Non-pigmented ciliary epithelial cell (primary cell): ENCODE measurements around the gene ARSG.
"Not testable (repeated sequence)": the region's sequence is repeated elsewhere in the genome, so short reads cannot be mapped to it uniquely, and the experiment has no call there.

Source experiments
- DNase-seq: peaks from one replicate; pipeline ENCODE4 v3.0.0-alpha.2; 2010; ENCODE audit warnings: low read depth

The ARSG gene

GRCh38 chr17:68306819-68307218 lies 15.5 kb downstream of the ARSG start:
- no peak for DNase-seq

GRCh38 chr17:68307443-68307842 lies 16.1 kb downstream of the ARSG start:
- DNase-seq = no peak

GRCh38 chr17:68308486-68308885 lies 17.2 kb downstream of the ARSG start:
- not testable (repeated sequence) for DNase-seq

- DNase-seq = not testable (repeated sequence)
These were observed 17.9 kb downstream of the ARSG start for GRCh38 chr17:68309066-68309670.

- no peak for DNase-seq
These were observed 18.9 kb downstream of the ARSG start for GRCh38 chr17:68310152-68310551.

GRCh38 chr17:68314916-68315535 lies 23.7 kb downstream of the ARSG start:
- no peak for DNase-seq

GRCh38 chr17:68315930-68316329 lies 24.6 kb downstream of the ARSG start:
- DNase-seq = no peak

- no peak for DNase-seq
These were observed 26.2 kb downstream of the ARSG start for GRCh38 chr17:68317458-68317857.

GRCh38 chr17:68318103-68318991 lies 27.1 kb downstream of the ARSG start:
- DNase-seq = peak; percentile 19

- no peak for DNase-seq
These were observed 28.3 kb downstream of the ARSG start for GRCh38 chr17:68319410-68320162.

- no peak for DNase-seq
These were observed 29.1 kb downstream of the ARSG start for GRCh38 chr17:68320311-68320865.

GRCh38 chr17:68320943-68321555 lies 29.8 kb downstream of the ARSG start:
- DNase-seq = no peak

- DNase-seq = no peak
These were observed 30.3 kb downstream of the ARSG start for GRCh38 chr17:68321556-68321954.

GRCh38 chr17:68322630-68323029 lies 31.3 kb downstream of the ARSG start:
- DNase-seq = no peak

- no peak for DNase-seq
These were observed 32.8 kb downstream of the ARSG start for GRCh38 chr17:68324114-68324513.

- no peak for DNase-seq
These were observed 33.5 kb downstream of the ARSG start for GRCh38 chr17:68324654-68325336.

- no peak for DNase-seq
These were observed 34.7 kb downstream of the ARSG start for GRCh38 chr17:68325961-68326360.

- no peak for DNase-seq
These were observed 35.4 kb downstream of the ARSG start for GRCh38 chr17:68326681-68327080.

- DNase-seq = no peak
These were observed 36.7 kb downstream of the ARSG start for GRCh38 chr17:68327823-68328557.

- no peak for DNase-seq
These were observed 37.4 kb downstream of the ARSG start for GRCh38 chr17:68328676-68329075.
